Femur (tissue), 1 donor: ENCODE data around the gene NDUFV2.
"Not testable (repeated sequence)": the region's sequence is repeated elsewhere in the genome, so short reads cannot be mapped to it uniquely, and the experiment has no call there.

Experiments used
- DNase-seq: peaks from one replicate; pipeline ENCODE4 v3.0.0-alpha.2; 2017

The NDUFV2 gene

GRCh38 chr18:9157806-9158205 lies 55.3 kb downstream of the NDUFV2 start:
- no peak for DNase-seq

- no peak for DNase-seq
Measured at GRCh38 chr18:9160014-9160413, 57.5 kb downstream of the NDUFV2 start.

- not testable (repeated sequence) for DNase-seq
Measured at GRCh38 chr18:9162663-9163062, 60.2 kb downstream of the NDUFV2 start.

- DNase-seq, result not testable (repeated sequence)
Measured at GRCh38 chr18:9164149-9164548, 61.6 kb downstream of the NDUFV2 start.

- not testable (repeated sequence) for DNase-seq
Measured at GRCh38 chr18:9165883-9166282, 63.4 kb downstream of the NDUFV2 start.

- DNase-seq, result not testable (repeated sequence)
Measured at GRCh38 chr18:9169515-9169914, 67.0 kb downstream of the NDUFV2 start.

GRCh38 chr18:9171919-9172318 lies 69.4 kb downstream of the NDUFV2 start:
- not testable (repeated sequence) for DNase-seq

GRCh38 chr18:9172506-9173127 lies 70.1 kb downstream of the NDUFV2 start:
- no peak for DNase-seq

- no peak for DNase-seq
Measured at GRCh38 chr18:9173770-9174233, 71.3 kb downstream of the NDUFV2 start.

GRCh38 chr18:9174302-9174701 lies 71.8 kb downstream of the NDUFV2 start:
- DNase-seq, result no peak

- DNase-seq, result no peak
Measured at GRCh38 chr18:9175115-9175514, 72.6 kb downstream of the NDUFV2 start.

- no peak for DNase-seq
Measured at GRCh38 chr18:9177031-9177430, 74.5 kb downstream of the NDUFV2 start.

- no peak for DNase-seq
Measured at GRCh38 chr18:9177466-9177865, 75.0 kb downstream of the NDUFV2 start.

- DNase-seq, result no peak
Measured at GRCh38 chr18:9178557-9178956, 76.1 kb downstream of the NDUFV2 start.

- DNase-seq, result no peak
Measured at GRCh38 chr18:9181275-9181674, 78.8 kb downstream of the NDUFV2 start.

- no peak for DNase-seq
Measured at GRCh38 chr18:9182852-9183399, 80.4 kb downstream of the NDUFV2 start.
